Measurements from ENCODE around the gene ZMYND15.

ZMYND15 gene

DNA sequence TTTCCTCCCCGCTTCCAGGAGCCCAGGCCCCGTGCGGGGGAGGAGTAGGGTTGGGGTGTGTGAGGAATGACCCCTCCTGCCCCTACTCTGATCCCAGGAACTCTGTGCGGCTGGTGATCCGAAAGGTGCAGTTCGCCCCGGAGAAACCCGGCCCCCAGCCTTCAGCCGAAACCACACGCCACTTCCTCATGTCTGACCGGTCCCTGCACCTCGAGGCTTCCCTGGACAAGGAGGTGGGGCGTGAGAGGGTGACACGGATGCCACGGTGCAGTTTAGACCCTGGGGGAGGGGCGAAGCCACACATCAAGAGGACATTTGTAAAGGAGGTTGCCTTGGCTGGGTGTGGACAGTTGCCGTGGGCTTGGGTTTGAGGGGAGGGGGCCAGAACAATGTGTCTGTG is 21.8 kb upstream of the ZMYND15 start:
- no peak for DNase-seq

DNA sequence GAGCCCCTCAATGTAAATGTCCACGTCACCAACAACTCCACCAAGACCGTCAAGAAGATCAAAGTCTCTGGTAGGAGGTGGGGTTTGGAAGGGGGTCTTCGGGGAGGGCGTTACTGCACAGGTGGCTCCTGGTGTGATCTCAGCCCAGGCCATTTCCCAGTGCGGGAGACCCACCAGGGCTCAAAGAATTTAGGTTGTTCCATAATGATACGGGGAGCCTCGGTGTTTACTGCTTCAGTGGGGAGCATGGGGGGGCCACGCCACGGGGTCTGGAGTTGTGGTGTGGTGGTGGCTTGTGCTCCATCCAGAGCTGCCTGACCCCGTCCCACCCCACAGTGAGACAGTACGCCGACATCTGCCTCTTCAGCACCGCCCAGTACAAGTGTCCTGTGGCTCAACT is 21.4 kb upstream of the ZMYND15 start:
- no peak for DNase-seq

- no peak for DNase-seq
These were observed 20.5 kb upstream of the ZMYND15 start for GRCh38 chr17:4719146-4719545.

DNA sequence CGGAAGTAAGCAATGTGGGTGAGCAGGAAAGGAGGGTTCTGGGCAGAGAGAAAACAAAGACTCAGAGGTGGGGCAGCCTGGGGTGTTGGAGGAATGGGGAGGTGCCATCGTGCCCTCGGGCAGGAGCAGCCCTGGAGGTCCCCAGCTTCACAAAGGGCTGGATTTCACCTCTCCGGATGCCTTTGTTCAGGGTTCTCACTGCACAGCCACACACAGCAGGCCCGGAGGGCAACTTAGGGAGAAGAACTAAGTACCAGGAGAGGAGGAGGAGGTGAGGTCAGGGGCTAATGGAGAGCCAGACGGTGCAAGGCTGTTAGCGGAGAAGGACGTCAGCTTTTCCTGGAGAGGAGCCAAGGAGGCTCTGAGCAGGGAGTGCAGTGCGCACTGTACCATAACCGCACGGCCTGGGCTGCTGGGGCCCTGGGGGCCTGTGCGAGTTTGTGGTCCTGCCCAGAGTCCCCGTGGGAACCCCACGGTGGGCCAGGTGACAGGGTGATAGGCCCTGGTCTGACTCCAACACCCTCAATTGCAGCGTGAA is 19.9 kb upstream of the ZMYND15 start:
- DNase-seq, result no peak

- no peak for DNase-seq
These were observed 18.8 kb upstream of the ZMYND15 start for GRCh38 chr17:4720787-4721186.

- DNase-seq, result peak; percentile 36
These were observed 18.2 kb upstream of the ZMYND15 start for GRCh38 chr17:4721203-4722135.

- DNase-seq, result no peak
These were observed 16.9 kb upstream of the ZMYND15 start for GRCh38 chr17:4722678-4723240.

DNA sequence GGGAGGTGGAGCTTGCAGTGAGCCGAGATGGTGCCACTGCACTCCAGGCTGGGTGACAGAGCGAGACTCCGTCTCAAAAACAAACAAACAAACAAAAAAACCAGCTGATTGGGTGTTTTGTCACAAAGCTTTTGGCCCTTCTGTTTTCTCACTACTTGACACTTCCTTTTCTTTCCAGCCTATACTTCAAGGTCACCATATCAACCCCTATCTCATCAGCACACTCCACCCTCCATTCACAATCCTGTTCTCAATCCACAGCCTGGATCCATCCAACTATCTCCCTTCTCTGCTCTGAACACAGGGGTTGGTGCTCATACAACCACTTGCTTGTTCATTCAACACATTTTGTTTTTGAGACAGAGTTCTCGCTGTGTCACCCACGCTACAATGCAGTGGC is 15.0 kb upstream of the ZMYND15 start:
- DNase-seq, result no peak

- peak; percentile 50 for DNase-seq
These were observed 13.9 kb upstream of the ZMYND15 start for GRCh38 chr17:4725646-4726310.

- peak; percentile 31 for DNase-seq
These were observed 11.5 kb upstream of the ZMYND15 start for GRCh38 chr17:4728124-4728523.

DNA sequence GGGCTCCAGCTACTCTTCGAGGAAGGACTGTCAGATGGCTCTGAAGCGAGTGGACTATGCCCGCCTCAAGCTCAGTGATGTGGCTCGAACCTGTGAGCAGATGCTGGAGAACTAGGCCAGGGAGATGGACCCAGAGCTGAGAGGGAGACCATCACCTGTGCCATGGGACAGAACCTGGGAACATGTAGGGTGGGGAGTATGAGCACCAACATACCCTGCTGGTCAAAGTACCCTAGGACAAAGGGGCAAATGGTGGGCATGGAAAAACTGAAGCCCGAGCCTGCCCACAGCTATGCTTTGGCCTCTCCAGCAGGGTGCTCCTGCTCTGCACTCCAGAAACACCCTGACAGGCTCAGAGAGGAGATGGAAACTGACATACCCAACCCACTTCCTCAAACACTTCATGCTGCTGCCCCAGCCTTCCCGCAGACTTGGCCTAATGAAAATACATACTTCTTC is 6.5 kb upstream of the ZMYND15 start:
- DNase-seq, result peak; percentile 75

DNA sequence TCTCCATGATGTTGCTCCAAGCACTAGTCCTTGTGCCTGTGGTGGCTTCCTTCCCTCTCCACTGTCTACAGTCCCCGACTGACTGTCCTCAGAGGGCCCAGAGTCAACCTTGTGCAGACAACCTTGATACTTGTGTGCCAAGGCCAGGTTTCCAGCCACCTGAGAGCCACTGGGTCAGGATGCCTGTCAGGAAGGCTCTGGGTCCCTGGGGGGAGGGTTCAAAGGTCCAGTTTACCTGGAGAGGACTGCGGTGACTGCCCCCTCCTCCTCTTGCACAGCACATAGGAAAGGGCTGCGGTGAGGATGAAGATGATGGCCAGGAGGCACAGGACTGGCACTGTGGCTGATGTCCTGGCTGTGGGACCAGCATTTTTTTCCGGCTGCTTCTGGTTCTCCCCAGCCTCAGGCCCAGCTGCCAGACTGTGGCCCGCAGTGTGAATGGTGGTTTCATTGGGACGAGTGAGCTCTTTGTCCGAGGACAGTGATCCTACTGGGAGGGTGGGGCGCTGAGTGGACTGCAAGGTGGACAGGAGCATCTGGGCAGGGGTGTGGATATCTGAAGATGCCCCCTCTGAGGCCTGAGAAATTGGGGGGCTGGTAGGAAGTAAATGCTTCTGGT is 4.7 kb upstream of the ZMYND15 start:
- no peak for DNase-seq

- peak; percentile 65 for DNase-seq
These were observed 3.6 kb upstream of the ZMYND15 start for GRCh38 chr17:4735876-4736651.

DNA sequence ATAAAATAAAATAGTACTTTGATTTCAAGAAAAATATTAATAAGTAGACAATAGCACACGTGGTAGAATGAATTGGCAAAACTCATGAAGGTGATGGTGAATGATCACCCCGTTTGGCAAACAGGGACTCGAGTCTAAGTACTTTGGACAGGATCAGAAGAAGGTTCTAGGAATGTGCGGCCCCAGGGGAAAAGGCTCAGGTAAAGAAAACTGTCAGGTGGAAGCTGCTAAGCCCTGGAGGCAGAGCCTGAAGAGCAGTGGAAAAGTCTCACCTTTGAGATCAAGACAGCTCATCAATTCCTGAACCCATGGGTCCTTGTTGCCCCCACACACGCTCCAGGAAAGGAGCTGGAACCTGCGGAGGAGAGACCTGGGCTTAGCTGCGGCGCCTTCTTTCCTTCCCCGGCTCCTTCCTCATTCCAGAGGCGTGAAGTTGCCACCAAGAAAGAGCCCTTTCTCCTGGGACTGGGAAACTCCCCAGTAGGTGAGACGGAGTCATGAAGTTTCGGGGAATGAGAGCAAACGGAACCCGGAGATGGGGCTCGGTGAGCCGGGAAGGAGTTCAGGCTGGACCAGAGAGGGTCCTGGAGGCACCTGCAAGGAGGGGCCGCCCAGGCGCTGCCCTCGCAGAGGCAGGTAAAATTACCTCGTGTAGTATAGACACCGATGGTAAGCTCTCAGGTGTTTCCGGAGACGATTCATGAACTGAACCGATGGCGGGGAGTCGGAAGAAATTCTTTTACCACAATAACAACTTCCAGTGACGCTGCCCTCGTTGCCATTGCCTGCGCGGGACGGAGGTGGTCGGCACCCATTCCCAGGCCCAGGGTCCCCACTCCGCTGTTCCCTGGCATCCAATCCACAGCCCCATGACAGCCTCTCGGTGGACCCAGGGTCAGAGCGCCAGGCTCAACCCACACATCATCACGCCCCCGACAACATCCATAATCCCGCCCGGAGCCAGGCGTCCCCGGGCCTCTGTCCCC is 1.2 kb upstream of the ZMYND15 start:
- peak; percentile 40 for DNase-seq

DNA sequence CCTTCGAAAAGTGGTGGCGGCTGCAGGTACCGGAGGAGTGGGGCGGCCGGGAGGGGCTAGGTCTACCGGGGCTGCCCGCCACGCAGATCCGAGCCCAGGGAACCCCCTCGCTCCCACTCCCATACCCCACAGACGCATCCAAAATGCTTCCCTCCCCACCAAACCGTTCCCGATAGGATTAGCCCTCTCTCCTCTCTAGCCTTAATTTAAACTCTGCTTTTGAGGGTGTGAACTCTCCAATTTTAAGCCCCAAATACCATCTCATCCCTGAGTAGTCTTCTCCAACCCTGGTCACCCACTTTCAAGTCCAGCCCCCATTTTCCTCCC is 355 bp downstream of the ZMYND15 start:
- no peak for DNase-seq

- DNase-seq, result no peak
These were observed 951 bp downstream of the ZMYND15 start for GRCh38 chr17:4740584-4740983.

DNA sequence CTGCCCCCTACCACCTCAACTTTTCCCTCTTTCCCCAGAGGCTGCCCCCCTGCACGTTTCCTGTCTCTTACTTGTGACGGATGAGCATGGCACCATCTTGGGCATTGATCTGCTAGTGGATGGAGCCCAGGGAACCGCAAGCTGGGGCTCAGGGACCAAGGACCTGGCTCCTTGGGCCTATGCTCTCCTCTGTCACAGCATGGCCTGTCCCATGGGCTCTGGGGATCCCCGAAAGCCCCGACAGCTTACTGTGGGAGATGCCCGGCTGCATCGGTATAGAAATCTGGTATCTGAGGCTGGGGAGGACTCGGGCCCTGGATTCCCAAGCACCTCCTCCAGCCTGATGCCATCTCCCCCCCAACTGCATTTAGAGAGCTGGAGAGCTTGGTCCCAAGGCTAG is 1.9 kb downstream of the ZMYND15 start:
- DNase-seq, result no peak

DNA sequence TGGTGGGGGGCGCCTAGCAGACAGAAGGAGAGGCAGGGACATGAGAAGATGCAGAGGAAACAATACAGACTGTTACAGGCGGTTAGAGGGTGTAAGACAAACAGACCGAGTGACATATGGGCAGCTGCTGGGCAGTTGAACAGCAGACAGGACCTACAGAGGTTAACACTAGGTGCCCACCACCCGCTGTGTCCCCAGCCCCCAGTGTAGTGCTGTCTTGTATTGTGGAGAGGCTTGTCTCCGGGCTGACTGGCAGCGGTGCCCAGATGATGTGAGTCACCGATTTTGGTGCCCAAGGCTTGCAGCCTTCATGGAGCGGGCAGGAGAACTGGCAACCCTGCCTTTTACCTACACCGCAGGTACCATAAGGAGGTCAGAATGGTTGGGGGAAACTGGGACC is 2.5 kb downstream of the ZMYND15 start:
- no peak for DNase-seq

DNA sequence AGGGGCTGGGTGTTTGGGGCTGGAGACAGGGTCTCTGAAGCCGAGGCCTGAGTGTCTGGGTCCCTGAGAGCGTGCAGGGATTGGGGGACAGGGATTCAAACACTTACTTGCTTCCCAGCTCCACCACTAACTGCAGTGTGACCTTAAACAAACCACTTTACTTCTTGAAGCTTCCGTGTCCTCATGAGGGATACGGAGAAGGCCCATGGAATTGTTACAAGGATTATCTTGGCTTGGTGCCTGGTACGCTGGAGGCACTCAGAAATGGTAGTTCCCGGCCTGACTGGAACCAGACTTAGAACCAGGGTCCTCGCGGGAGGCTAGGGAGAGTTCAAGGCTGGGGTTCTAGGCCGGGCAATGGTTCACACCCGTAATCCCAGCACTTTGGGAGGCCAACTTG is 3.0 kb downstream of the ZMYND15 start:
- DNase-seq, result no peak

GRCh38 chr17:4743216-4743615 is 3.6 kb downstream of the ZMYND15 start:
- DNase-seq, result no peak

DNA sequence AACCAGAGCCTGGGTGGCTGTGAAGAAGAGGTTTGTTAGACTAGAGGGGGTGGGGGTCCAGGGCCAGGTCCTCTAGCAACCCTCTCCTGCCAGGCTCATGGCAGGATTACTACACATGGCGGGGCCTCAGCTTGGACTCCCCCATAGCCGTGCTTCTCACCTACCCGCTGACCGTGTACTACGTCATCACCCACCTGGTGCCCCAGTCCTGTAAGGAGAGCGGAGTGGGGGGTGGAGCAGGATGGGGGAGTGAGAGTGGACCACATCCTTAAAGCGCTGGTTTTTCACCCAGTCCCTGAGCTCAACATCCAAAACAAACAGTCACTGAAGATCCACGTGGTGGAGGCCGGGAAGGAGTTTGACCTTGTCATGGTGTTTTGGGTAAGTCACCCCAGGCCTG is 4.3 kb downstream of the ZMYND15 start:
- no peak for DNase-seq

Data from CD4-positive, alpha-beta T cell treated with Interferon gamma for 1 hour (primary cell).